GM12878 (cell line): ENCODE results near the gene MPPED1. TPM values are rescaled to one million over a fixed set of nuclear protein-coding genes. Genes with fewer than 3 reads are reported as not detected.

Experiments used
- ATAC-seq: fragments of 200-7000 bp; cut with Tn5 transposase; 3 replicates; pipeline ENCODE4 v1.9.1; 2020; ENCODE audit warnings: mild to moderate bottlenecking, moderate library complexity
- BruUV-seq: library from RNA; stranded (reverse); fragments of 400-500 nt; replicated peaks from 2 replicates; lab custom pipeline; 2021; lab: Mats Ljungman, UMichigan
- CTCF ChIA-PET: fragments of 300-600 bp; sonication (Branson Sonifier 250); formaldehyde crosslinking; extraction: SDS; loops from one replicate; lab custom pipeline; 2021; ENCODE audit warnings: inconsistent platforms; lab: Yijun Ruan, JAX
- POLR2A ChIA-PET: fragments of 350-600 bp; formaldehyde crosslinking; extraction: SDS; loops from one replicate; lab custom pipeline; 2021; ENCODE audit warnings: inconsistent platforms; lab: Charles Lee
- RAD21 ChIA-PET: fragments of 300-600 bp; sonication (Branson Sonifier 250); formaldehyde crosslinking; loops from one replicate; lab custom pipeline; 2023; ENCODE audit warnings: antibody characterized with exemption; ENCODE audit not compliant: unreplicated experiment; lab: Charles Lee
- SMC1A ChIA-PET: fragments of 300-600 bp; sonication (Branson Sonifier 250); formaldehyde crosslinking; loops from one replicate; lab custom pipeline; 2023; ENCODE audit not compliant: unreplicated experiment, uncharacterized antibody; lab: Charles Lee
- DNase-seq: peaks from one replicate; pipeline ENCODE4 v3.0.0-alpha.2; 2011; ENCODE audit warnings: low read depth, low spot score
- FAIRE-seq: peaks from 3 replicates; lab custom pipeline; 2011; peaks lifted over from hg19 to GRCh38; lab: Jason Lieb, UNC
- H2AFZ ChIP-seq: 2 replicates; pipeline ENCODE4 v1.6.0; 2011; ENCODE audit warnings: low read depth, low read length, control low read depth; ENCODE audit not compliant: control insufficient read depth
- H3K27ac ChIP-seq: 2 replicates; pipeline ENCODE4 v1.5.1; 2011; ENCODE audit warnings: control low read depth; ENCODE audit not compliant: control insufficient read depth, insufficient read depth
- H3K27me3 ChIP-seq, 2 experiments: replicated peaks in 1 of 2; 2 replicates each; pipeline versions ENCODE4 v1.6.0 to v1.6.1; 2011; ENCODE audit warnings: low read length in 1 of 2; ENCODE audit not compliant: control insufficient read depth in 2 of 2, insufficient read depth in 2 of 2
- H3K36me3 ChIP-seq, 2 experiments: 2 replicates each; pipeline ENCODE4 v1.5.1; 2011; ENCODE audit warnings: low read length in 1 of 2; ENCODE audit not compliant: control insufficient read depth in 2 of 2, insufficient read depth in 2 of 2
- H3K4me1 ChIP-seq: 2 replicates; pipeline ENCODE4 v1.6.1; 2011; ENCODE audit warnings: mild to moderate bottlenecking, low read length, moderate library complexity, mixed read lengths; ENCODE audit not compliant: control insufficient read depth, insufficient read depth
- H3K4me2 ChIP-seq: 2 replicates; pipeline ENCODE4 v1.6.0; 2011; ENCODE audit warnings: control low read depth; ENCODE audit not compliant: control insufficient read depth, insufficient read depth
- H3K4me3 ChIP-seq: fragments of 200-600 bp; sonication (generic); 2 replicates; pipeline ENCODE4 v1.5.1; 2016
- H3K79me2 ChIP-seq: 2 replicates; pipeline ENCODE4 v1.6.0; 2011; ENCODE audit warnings: low read length; ENCODE audit not compliant: control insufficient read depth, insufficient read depth
- H3K9ac ChIP-seq: 2 replicates; pipeline ENCODE4 v1.8.0; 2011; ENCODE audit warnings: low read length, control low read depth, mixed read lengths; ENCODE audit not compliant: control insufficient read depth, insufficient read depth
- H3K9me3 ChIP-seq: replicated peaks from 3 replicates; pipeline ENCODE4 v1.5.1; 2011; ENCODE audit warnings: mild to moderate bottlenecking, low read length; ENCODE audit not compliant: control insufficient read depth, insufficient read depth
- H4K20me1 ChIP-seq: 2 replicates; pipeline ENCODE4 v1.6.0; 2011; ENCODE audit not compliant: control insufficient read depth, insufficient read depth
- BCL11A ChIP-seq: IDR thresholded peaks from 2 replicates; pipeline ENCODE4 v1.6.1; 2011; ENCODE audit warnings: low read depth, low read length
- CBX5 ChIP-seq: sonication (generic); IDR thresholded peaks from 2 replicates; pipeline ENCODE4 v1.6.1; 2016; ENCODE audit warnings: low read depth, moderate library complexity, mild to moderate bottlenecking, inconsistent platforms
- CEBPB ChIP-seq, 2 experiments: fragments of 150-350 bp in 1 of 2; IDR thresholded peaks; 2 replicates each; pipeline ENCODE4 v1.6.1; 2012 to 2014; ENCODE audit warnings: low read depth in 2 of 2, low read length in 2 of 2, borderline replicate concordance in 1 of 2, inconsistent platforms in 1 of 2
- E2F4 ChIP-seq: IDR thresholded peaks from 2 replicates; pipeline ENCODE4 v1.6.1; 2012; ENCODE audit warnings: low read depth, low read length, improper control_type of control experiment
- ESRRA ChIP-seq: IDR thresholded peaks from 2 replicates; pipeline ENCODE4 v1.6.1; 2012; ENCODE audit warnings: mild to moderate bottlenecking, low read length, improper control_type of control experiment
- HDAC6 ChIP-seq: fragments of 200-600 bp; sonication (generic); IDR thresholded peaks from one replicate; pipeline ENCODE4 v1.8.0; 2017; ENCODE audit warnings: antibody characterized with exemption; ENCODE audit not compliant: unreplicated experiment
- KLF5 ChIP-seq: fragments of 450-650 bp; IDR thresholded peaks from 2 replicates; pipeline ENCODE4 v1.6.1; 2014; ENCODE audit warnings: mild to moderate bottlenecking; ENCODE audit not compliant: partially characterized antibody
- NBN ChIP-seq: fragments of 450-650 bp; IDR thresholded peaks from 2 replicates; pipeline ENCODE4 v1.6.1; 2016
- NR2F1 ChIP-seq: fragments of 450-650 bp; conservative IDR thresholded peaks from 2 replicates; pipeline ENCODE4 v1.6.1; 2017; ENCODE audit warnings: mild to moderate bottlenecking
- TAF1 ChIP-seq: IDR thresholded peaks from 2 replicates; pipeline ENCODE4 v1.6.1; 2011; ENCODE audit warnings: mild to moderate bottlenecking, low read depth, low read length, borderline replicate concordance
- YY1 ChIP-seq: IDR thresholded peaks from 2 replicates; pipeline ENCODE4 v1.6.1; 2011; ENCODE audit warnings: low read depth, mild to moderate bottlenecking, low read length
- ZBED1 ChIP-seq: IDR thresholded peaks from 2 replicates; pipeline ENCODE4 v1.6.1; 2016; ENCODE audit warnings: borderline replicate concordance
- ZZZ3 ChIP-seq: IDR thresholded peaks from 2 replicates; pipeline ENCODE4 v1.6.1; 2011; ENCODE audit warnings: low read depth; ENCODE audit not compliant: control insufficient read depth, insufficient read length
- whole genome bisulfite sequencing: methylation state at CpG from one replicate; pipeline ENCODE4 v1.1.6; 2016; ENCODE audit warnings: low lambda C conversion rate; ENCODE audit not compliant: insufficient replicate concordance, insufficient coverage; ENCODE audit errors: missing lambda C conversion rate; 5-methylcytosine and 5-hydroxymethylcytosine counted together
- in situ Hi-C: fragments of 300-500 bp; cut with MboI; formaldehyde crosslinking; loops from 9 replicates; pipeline ENCODE4 v1.14.3; 2018; ENCODE audit warnings: mixed read lengths
- intact Hi-C: fragments of 100-400 bp; cut with micrococcal nuclease; formaldehyde crosslinking; loops from one replicate; pipeline ENCODE4 v1.14.2; 2022; ENCODE audit not compliant: unreplicated experiment
- polyA plus RNA-seq, 11 experiments: library from polyadenylated mRNA; depleted of rRNA in 4 of 11; unstranded in 6 of 11; stranded (reverse) in 5 of 11; fragments of >200 nt; fragmentation: Nextera tagmentation in 4 of 11; fragmentation: Illumina TruSeq in 1 of 11; extraction: Ambion mirVana in 4 of 11; extraction: Trizol in 1 of 11; gene quantifications; 1 replicate in 1 of 11; 2 replicates in 10 of 11; pipeline versions ENCODE4 v1.2.1 to v1.2.3, GENCODE V29; 2011 to 2016; ENCODE audit warnings: inconsistent platforms in 2 of 11, missing spikeins in 2 of 11, low read depth in 1 of 11
- total RNA-seq, 4 experiments: library from RNA; depleted of rRNA in 3 of 4; stranded (reverse); fragments of >200 nt in 3 of 4; fragmentation: Illumina TruSeq in 1 of 4; extraction: Trizol in 1 of 4; gene quantifications; 2 replicates each; pipeline versions ENCODE4 v1.2.1 to v1.2.3, GENCODE V29; 2013 to 2021
- TF ChIP-seq, protein P1 (sequence below): fragments of 450-650 bp; IDR thresholded peaks from 2 replicates; pipeline ENCODE4 v1.6.1; 2016; ENCODE audit warnings: mild to moderate bottlenecking
- TF ChIP-seq, protein P2 (sequence below): fragments of 450-650 bp; IDR thresholded peaks from 2 replicates; pipeline ENCODE4 v1.6.1; 2017; ENCODE audit warnings: mild to moderate bottlenecking, moderate library complexity
- TF ChIP-seq, protein P3 (sequence below): IDR thresholded peaks from 2 replicates; pipeline ENCODE4 v1.6.1; 2012; ENCODE audit warnings: low read depth, low read length, improper control_type of control experiment

Gene MPPED1
- total and polyA plus RNA-seq, 10 of the 15 experiments (the other 5 are each of a cell fraction or from before 2014, with no cell fraction given): 0.11 TPM; not detected in 9

GRCh38 chr22:43426816-43427215 lies 15.0 kb downstream of the MPPED1 start:
- SMC1A ChIA-PET: no interaction called here
- 6% methylated on average over 7 of the region's 7 CpGs for WGBS
- H3K9ac ChIP-seq: no peak overlapping the region
- no peak for TF ChIP-seq E2F4
- TF ChIP-seq ZBED1: no peak
- no peak for TF ChIP-seq NBN
- TF ChIP-seq, protein P1, sequence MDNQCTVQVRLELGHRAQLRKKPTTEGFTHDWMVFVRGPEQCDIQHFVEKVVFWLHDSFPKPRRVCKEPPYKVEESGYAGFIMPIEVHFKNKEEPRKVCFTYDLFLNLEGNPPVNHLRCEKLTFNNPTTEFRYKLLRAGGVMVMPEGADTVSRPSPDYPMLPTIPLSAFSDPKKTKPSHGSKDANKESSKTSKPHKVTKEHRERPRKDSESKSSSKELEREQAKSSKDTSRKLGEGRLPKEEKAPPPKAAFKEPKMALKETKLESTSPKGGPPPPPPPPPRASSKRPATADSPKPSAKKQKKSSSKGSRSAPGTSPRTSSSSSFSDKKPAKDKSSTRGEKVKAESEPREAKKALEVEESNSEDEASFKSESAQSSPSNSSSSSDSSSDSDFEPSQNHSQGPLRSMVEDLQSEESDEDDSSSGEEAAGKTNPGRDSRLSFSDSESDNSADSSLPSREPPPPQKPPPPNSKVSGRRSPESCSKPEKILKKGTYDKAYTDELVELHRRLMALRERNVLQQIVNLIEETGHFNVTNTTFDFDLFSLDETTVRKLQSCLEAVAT: no peak
- no peak for TF ChIP-seq ZZZ3
- TF ChIP-seq CEBPB (IDR thresholded peaks at IDR 0.05; ENCODE audit: borderline replicate concordance in 1 of 2, low read depth in 2 of 2, low read length in 2 of 2): no peak
- no peak for TF ChIP-seq BCL11A
- no peak for TF ChIP-seq TAF1
- TF ChIP-seq, protein P2, sequence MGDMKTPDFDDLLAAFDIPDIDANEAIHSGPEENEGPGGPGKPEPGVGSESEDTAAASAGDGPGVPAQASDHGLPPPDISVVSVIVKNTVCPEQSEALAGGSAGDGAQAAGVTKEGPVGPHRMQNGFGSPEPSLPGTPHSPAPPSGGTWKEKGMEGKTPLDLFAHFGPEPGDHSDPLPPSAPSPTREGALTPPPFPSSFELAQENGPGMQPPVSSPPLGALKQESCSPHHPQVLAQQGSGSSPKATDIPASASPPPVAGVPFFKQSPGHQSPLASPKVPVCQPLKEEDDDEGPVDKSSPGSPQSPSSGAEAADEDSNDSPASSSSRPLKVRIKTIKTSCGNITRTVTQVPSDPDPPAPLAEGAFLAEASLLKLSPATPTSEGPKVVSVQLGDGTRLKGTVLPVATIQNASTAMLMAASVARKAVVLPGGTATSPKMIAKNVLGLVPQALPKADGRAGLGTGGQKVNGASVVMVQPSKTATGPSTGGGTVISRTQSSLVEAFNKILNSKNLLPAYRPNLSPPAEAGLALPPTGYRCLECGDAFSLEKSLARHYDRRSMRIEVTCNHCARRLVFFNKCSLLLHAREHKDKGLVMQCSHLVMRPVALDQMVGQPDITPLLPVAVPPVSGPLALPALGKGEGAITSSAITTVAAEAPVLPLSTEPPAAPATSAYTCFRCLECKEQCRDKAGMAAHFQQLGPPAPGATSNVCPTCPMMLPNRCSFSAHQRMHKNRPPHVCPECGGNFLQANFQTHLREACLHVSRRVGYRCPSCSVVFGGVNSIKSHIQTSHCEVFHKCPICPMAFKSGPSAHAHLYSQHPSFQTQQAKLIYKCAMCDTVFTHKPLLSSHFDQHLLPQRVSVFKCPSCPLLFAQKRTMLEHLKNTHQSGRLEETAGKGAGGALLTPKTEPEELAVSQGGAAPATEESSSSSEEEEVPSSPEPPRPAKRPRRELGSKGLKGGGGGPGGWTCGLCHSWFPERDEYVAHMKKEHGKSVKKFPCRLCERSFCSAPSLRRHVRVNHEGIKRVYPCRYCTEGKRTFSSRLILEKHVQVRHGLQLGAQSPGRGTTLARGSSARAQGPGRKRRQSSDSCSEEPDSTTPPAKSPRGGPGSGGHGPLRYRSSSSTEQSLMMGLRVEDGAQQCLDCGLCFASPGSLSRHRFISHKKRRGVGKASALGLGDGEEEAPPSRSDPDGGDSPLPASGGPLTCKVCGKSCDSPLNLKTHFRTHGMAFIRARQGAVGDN: no peak
- TF ChIP-seq KLF5: no peak
- no peak for TF ChIP-seq CBX5
- no peak for TF ChIP-seq NR2F1
- no peak for TF ChIP-seq ESRRA
- no peak for TF ChIP-seq YY1
- no peak for TF ChIP-seq HDAC6
- TF ChIP-seq, protein P3, sequence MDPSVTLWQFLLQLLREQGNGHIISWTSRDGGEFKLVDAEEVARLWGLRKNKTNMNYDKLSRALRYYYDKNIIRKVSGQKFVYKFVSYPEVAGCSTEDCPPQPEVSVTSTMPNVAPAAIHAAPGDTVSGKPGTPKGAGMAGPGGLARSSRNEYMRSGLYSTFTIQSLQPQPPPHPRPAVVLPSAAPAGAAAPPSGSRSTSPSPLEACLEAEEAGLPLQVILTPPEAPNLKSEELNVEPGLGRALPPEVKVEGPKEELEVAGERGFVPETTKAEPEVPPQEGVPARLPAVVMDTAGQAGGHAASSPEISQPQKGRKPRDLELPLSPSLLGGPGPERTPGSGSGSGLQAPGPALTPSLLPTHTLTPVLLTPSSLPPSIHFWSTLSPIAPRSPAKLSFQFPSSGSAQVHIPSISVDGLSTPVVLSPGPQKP: no peak

More at GRCh38 chr22:43426816-43427215, 15.0 kb downstream of the MPPED1 start:
- no peak for FAIRE-seq
- in situ Hi-C loops: no loop called here
- intact Hi-C loops: no loop called here
- H3K4me3 ChIP-seq: no peak overlapping the region
- H3K27ac ChIP-seq: no peak overlapping the region
- H3K4me2 ChIP-seq: no peak overlapping the region
- CTCF ChIA-PET: no interaction called here
- no peak for DNase-seq
- H3K9me3 ChIP-seq: no peaks in the 10 kb centered on the region
- RAD21 ChIA-PET: no interaction called here
- BruUV-seq: no TSS peak
- no peak overlapping the region for H2AFZ ChIP-seq
- H3K4me1 ChIP-seq: no peaks in the 10 kb centered on the region
- no peak for ATAC-seq
- no peaks in the 10 kb centered on the region for H3K36me3 ChIP-seq
- no peaks in the 10 kb centered on the region; a peak in 3 of 4 replicates for H3K27me3 ChIP-seq
- POLR2A ChIA-PET: no interaction called here
- H3K79me2 ChIP-seq: no peaks in the 10 kb centered on the region
- H4K20me1 ChIP-seq: no peaks in the 10 kb centered on the region
